Keratinocyte (primary cell): Measurements from ENCODE around the gene HEPACAM.

Source experiments
- EZH2 ChIP-seq: IDR thresholded peaks from one replicate; pipeline ENCODE4 v1.6.1; 2012; ENCODE audit warnings: inconsistent platforms, mild to moderate bottlenecking, low read length, moderate library complexity
- TF ChIP-seq, protein P1 (sequence below), 3 experiments: IDR thresholded peaks in 1 of 3; conservative IDR thresholded peaks in 1 of 3; optimal IDR thresholded peaks in 1 of 3; 2 replicates in 2 of 3; 3 replicates in 1 of 3; pipeline versions ENCODE3 to v1.5.1; 2011; ENCODE audit warnings: low read length in 3 of 3, mild to moderate bottlenecking in 3 of 3, moderate library complexity in 2 of 3, control low read depth in 1 of 3, inconsistent platforms in 1 of 3; ENCODE audit not compliant: insufficient read depth in 2 of 3; ENCODE audit errors: extremely low read depth in 1 of 3

DNA sequence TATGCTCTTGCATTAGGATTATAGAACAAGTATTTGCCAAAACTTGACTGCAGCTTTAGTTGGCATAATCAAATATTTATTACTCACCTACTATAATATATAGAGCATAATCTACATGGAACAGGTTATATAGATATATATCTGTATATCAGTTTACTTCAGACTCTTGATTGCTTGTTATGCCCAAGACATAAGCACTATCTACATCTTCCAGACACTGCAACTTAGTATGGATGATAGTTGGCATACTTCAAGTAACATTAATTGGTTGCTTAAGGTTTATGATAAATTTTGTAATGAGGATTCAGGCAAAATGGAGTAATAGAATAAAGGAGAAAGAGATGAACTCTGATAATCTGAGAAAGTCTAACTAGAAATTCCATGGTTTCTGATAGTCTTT, 19.2 kb upstream of the HEPACAM start:
- TF ChIP-seq, protein P1, sequence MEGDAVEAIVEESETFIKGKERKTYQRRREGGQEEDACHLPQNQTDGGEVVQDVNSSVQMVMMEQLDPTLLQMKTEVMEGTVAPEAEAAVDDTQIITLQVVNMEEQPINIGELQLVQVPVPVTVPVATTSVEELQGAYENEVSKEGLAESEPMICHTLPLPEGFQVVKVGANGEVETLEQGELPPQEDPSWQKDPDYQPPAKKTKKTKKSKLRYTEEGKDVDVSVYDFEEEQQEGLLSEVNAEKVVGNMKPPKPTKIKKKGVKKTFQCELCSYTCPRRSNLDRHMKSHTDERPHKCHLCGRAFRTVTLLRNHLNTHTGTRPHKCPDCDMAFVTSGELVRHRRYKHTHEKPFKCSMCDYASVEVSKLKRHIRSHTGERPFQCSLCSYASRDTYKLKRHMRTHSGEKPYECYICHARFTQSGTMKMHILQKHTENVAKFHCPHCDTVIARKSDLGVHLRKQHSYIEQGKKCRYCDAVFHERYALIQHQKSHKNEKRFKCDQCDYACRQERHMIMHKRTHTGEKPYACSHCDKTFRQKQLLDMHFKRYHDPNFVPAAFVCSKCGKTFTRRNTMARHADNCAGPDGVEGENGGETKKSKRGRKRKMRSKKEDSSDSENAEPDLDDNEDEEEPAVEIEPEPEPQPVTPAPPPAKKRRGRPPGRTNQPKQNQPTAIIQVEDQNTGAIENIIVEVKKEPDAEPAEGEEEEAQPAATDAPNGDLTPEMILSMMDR (optimal IDR thresholded peaks at IDR 0.05 in 1 of 3, IDR thresholded peaks at IDR 0.05 in 1 of 3, conservative IDR thresholded peaks at IDR 0.05 in 1 of 3; ENCODE audit: extremely low read depth in 1 of 3, insufficient read depth in 2 of 3, low read length in 3 of 3) = no peak
- no peak for TF ChIP-seq EZH2
